SU-DHL-6 (cell line): ENCODE measurements around the gene NCR2.

ENCODE experiments used
- H2AFZ ChIP-seq: fragments of 200-600 bp; sonication (generic); 2 replicates; pipeline ENCODE4 v1.6.1; 2014; ENCODE audit warnings: low read depth, mild to moderate bottlenecking, moderate library complexity, mixed read lengths, antibody characterized with exemption, low read length; ENCODE audit not compliant: severe bottlenecking
- H3F3A ChIP-seq: fragments of 200-600 bp; shearing (Covaris generic); 2 replicates; pipeline ENCODE4 v1.6.0; 2016; ENCODE audit warnings: antibody characterized with exemption, mild to moderate bottlenecking; ENCODE audit not compliant: insufficient read depth
- H3K27ac ChIP-seq: fragments of 200-600 bp; sonication (generic); 2 replicates; pipeline ENCODE4 v1.5.1; 2016; ENCODE audit warnings: low read depth, mild to moderate bottlenecking, low read length, moderate library complexity, mixed read lengths
- H3K27me3 ChIP-seq: fragments of 200-600 bp; sonication (generic), shearing (Covaris generic); 2 replicates; pipeline ENCODE4 v1.6.0; 2014; ENCODE audit warnings: mild to moderate bottlenecking, low read length
- H3K36me3 ChIP-seq: fragments of 200-600 bp; sonication (generic); 2 replicates; pipeline ENCODE4 v1.6.1; 2014; ENCODE audit warnings: mild to moderate bottlenecking, low read length, mixed read lengths
- H3K4me2 ChIP-seq: fragments of 300-600, 200-600 bp; shearing (Covaris generic), sonication (generic); 2 replicates; pipeline ENCODE4 v1.6.0; 2014; ENCODE audit warnings: low read length, low read depth, mild to moderate bottlenecking; ENCODE audit not compliant: poor library complexity, severe bottlenecking
- H3K4me3 ChIP-seq: fragments of 200-600 bp; sonication (generic); 2 replicates; pipeline ENCODE4 v1.5.1; 2014; ENCODE audit warnings: antibody characterized with exemption, low read length, mild to moderate bottlenecking, mixed read lengths; ENCODE audit not compliant: insufficient read depth, poor library complexity, severe bottlenecking
- H3K79me2 ChIP-seq: fragments of 200-600 bp; sonication (generic); 2 replicates; pipeline ENCODE4 v1.6.1; 2014; ENCODE audit warnings: mild to moderate bottlenecking, low read length, moderate library complexity; ENCODE audit not compliant: insufficient read depth
- H3K9ac ChIP-seq: fragments of 200-600 bp; sonication (generic); 2 replicates; pipeline ENCODE4 v1.7.0; 2014; ENCODE audit warnings: mild to moderate bottlenecking, low read length
- H3K9me2 ChIP-seq: fragments of 200-600 bp; sonication (generic); replicated peaks from 2 replicates; pipeline ENCODE4 v1.6.1; 2014; ENCODE audit warnings: low read length; ENCODE audit not compliant: insufficient read depth
- H3K9me3 ChIP-seq: fragments of 200-600 bp; sonication (generic); 2 replicates; pipeline ENCODE4 v1.6.1; 2014; ENCODE audit warnings: low read length, mixed read lengths; ENCODE audit not compliant: insufficient read depth
- H4K20me1 ChIP-seq: fragments of 200-600 bp; sonication (generic); 2 replicates; pipeline ENCODE4 v1.6.1; 2014; ENCODE audit warnings: low read depth, mild to moderate bottlenecking, antibody characterized with exemption, low read length, moderate library complexity, mixed read lengths
- EZH2phosphoT487 ChIP-seq: fragments of 200-600 bp; sonication (generic), shearing (Covaris generic); conservative IDR thresholded peaks from 2 replicates; pipeline ENCODE4 v1.6.1; 2018; ENCODE audit warnings: mild to moderate bottlenecking, antibody characterized with exemption, low read length, moderate library complexity, mixed read lengths
- TF ChIP-seq, protein P1 (sequence below): fragments of 200-600 bp; sonication (generic); IDR thresholded peaks from one replicate; pipeline ENCODE4 v1.5.1; 2017; ENCODE audit warnings: antibody characterized with exemption, mild to moderate bottlenecking, low read length, moderate library complexity; ENCODE audit not compliant: insufficient read depth, poor library complexity, severe bottlenecking

Gene NCR2

DNA sequence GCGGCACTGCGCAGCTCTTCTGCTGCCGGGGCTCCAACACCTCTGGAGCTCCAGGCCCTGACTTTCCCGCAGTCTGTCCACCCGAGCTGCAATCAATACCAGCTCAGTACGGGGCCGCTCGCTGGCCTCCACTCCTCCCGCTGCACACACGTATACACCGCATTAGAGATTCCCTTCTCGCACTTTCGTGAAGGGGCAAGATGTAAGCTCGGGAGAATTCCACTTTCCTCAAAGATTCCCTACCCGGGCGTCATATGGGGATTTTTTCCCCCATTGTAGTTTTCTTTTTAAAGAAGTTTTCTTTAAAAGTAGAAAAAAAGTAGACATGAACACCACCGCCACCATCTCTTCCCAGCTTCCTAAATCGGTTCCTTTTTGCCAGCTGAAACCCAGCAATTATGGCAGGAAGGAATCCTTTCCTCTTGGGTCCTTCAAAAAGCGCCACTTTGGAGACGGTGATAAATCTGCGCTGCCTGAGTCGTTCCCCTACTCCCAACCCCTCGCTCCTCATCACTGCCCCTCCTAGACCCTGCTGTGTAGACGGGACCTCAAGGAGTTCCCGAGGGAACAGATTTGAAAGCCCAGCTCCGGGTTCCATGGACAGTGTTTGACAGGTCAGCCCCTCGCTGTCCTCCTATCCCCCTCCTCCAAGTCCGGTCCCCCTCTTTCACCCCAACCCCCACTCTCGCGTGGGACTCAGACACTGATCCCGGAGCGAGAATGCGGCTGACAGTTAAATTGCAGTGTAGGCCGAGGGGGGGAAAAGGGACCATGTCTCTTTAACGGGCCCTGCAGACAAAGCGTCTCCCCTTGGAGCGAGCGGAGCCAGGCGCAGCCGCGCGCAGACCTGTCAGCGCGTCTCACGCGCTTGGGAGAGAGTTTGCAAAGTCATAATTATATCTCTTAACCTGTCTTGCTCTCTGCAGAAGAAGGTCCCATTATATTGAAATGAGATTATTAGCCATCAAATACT is 39.5 kb downstream of the NCR2 start:
- Histone ChIP-seq H3K27ac (no peak overlapping the region), H3K4me2 (no peak overlapping the region), H3K36me3 (no peaks in the 10 kb centered on the region), H3K27me3 (0 out of 2 replicates have a peak, but pooled peaks cover 2% of the 10 kb centered on the region), H2AFZ (no peak overlapping the region), H3F3A (no peaks in the 10 kb centered on the region), H3K9me2 (no peaks in the 10 kb centered on the region), H4K20me1 (no peaks in the 10 kb centered on the region), H3K9me3 (no peaks in the 10 kb centered on the region), H3K79me2 (no peaks in the 10 kb centered on the region), H3K9ac (no peak overlapping the region), H3K4me3 (no peak overlapping the region)
- TF ChIP-seq EZH2phosphoT487 = no peak
- TF ChIP-seq, protein P1, sequence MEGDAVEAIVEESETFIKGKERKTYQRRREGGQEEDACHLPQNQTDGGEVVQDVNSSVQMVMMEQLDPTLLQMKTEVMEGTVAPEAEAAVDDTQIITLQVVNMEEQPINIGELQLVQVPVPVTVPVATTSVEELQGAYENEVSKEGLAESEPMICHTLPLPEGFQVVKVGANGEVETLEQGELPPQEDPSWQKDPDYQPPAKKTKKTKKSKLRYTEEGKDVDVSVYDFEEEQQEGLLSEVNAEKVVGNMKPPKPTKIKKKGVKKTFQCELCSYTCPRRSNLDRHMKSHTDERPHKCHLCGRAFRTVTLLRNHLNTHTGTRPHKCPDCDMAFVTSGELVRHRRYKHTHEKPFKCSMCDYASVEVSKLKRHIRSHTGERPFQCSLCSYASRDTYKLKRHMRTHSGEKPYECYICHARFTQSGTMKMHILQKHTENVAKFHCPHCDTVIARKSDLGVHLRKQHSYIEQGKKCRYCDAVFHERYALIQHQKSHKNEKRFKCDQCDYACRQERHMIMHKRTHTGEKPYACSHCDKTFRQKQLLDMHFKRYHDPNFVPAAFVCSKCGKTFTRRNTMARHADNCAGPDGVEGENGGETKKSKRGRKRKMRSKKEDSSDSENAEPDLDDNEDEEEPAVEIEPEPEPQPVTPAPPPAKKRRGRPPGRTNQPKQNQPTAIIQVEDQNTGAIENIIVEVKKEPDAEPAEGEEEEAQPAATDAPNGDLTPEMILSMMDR = no peak

DNA sequence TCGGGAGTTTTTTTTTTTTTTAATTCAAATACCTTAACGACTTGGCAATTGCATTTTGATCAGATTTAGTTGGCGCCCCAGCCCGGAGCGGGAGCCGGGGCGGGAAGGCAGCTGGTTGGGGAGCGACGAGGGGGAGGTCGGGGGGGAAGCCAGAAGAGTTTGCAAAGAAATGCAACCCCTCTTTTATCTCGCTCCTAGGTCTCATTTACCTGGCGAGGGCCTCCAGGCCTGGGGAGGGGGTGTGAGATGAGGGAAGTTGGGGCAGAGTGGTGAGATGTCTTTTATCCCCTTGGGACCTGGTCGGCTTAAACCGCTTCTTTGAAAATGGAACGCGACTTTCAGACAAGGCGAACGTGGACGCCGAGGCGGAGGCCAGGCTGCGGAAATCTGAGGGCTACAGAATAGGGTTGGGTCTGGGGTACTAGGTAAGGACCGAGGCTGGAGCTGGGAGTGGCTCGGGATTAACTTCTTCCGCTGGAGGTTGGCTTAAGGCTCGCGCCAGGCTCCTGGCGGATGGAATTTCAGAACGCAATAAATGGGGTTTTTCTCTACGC is 40.3 kb downstream of the NCR2 start:
- H3K4me2 ChIP-seq = no peak overlapping the region
- no peaks in the 10 kb centered on the region for H4K20me1 ChIP-seq
- H3K9me2 ChIP-seq = no peaks in the 10 kb centered on the region
- H3K27ac ChIP-seq = no peak overlapping the region
- no peak overlapping the region for H3K9ac ChIP-seq
- no peaks in the 10 kb centered on the region for H3K9me3 ChIP-seq
- no peak for TF ChIP-seq EZH2phosphoT487
- TF ChIP-seq, protein P1 = no peak
- H3K36me3 ChIP-seq = no peaks in the 10 kb centered on the region
- H3F3A ChIP-seq = no peaks in the 10 kb centered on the region
- H2AFZ ChIP-seq = no peak overlapping the region
- no peak overlapping the region for H3K4me3 ChIP-seq
- no peaks in the 10 kb centered on the region for H3K79me2 ChIP-seq
- H3K27me3 ChIP-seq = 0 out of 2 replicates have a peak, but pooled peaks cover 2% of the 10 kb centered on the region

DNA sequence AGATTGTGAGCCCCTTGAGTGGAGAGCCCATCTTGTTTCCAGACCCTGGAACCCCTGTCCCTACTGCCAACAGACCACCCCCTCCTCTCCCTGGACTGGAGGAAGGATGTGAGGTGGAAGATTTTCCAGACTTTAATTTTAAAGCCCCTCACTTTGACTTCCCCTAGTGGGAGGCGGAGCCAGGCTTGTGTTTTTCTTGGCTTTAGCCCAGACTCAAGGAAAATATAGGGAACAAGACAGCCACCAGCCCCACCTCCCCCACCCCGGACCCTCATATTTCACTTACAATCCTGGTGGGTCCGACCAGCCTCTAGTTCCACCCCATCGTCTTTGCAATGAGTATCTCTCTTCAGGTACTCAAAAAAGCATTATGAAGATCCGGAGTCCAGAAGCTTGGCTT is 40.8 kb downstream of the NCR2 start:
- no peak for TF ChIP-seq EZH2phosphoT487
- TF ChIP-seq, protein P1 = no peak
- no peaks in the 10 kb centered on the region for H3K79me2 ChIP-seq
- no peaks in the 10 kb centered on the region for H3K27me3 ChIP-seq
- H4K20me1 ChIP-seq = no peaks in the 10 kb centered on the region
- H3K4me2 ChIP-seq = no peak overlapping the region
- H3K9me3 ChIP-seq = no peaks in the 10 kb centered on the region
- H2AFZ ChIP-seq = no peak overlapping the region
- H3K36me3 ChIP-seq = no peaks in the 10 kb centered on the region
- no peak overlapping the region for H3K4me3 ChIP-seq
- no peaks in the 10 kb centered on the region for H3K9me2 ChIP-seq
- no peak overlapping the region for H3K27ac ChIP-seq
- H3F3A ChIP-seq = no peaks in the 10 kb centered on the region
- no peak overlapping the region for H3K9ac ChIP-seq
